ENCODE measurements around the gene WDR1. TPM values are rescaled to one million over a fixed set of nuclear protein-coding genes. Genes with fewer than 3 reads are reported as not detected.

WDR1 gene
- total RNA-seq, 2 experiments from 2014 or later: 197 to 198 TPM

DNA sequence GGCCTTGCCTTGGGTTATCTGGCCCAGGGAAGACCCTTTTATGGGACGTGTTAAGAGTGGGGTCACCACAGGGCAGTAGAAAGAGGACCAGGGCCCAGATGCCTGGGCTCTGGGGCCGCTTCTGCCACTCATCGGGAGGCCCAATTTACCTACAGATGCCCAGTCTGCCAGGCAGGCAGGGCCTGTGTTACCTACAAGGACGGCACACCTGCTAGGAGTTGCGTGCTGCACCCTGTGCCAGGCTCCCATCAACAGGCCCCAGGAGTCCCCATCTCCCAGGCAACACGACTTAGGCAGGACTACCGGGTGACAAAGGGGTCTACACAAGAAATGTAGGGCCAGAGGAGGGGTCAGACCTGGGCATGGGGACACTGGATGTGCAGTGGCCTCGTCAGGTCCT is 34.6 kb downstream of the WDR1 start:
- TF ChIP-seq, protein P1, sequence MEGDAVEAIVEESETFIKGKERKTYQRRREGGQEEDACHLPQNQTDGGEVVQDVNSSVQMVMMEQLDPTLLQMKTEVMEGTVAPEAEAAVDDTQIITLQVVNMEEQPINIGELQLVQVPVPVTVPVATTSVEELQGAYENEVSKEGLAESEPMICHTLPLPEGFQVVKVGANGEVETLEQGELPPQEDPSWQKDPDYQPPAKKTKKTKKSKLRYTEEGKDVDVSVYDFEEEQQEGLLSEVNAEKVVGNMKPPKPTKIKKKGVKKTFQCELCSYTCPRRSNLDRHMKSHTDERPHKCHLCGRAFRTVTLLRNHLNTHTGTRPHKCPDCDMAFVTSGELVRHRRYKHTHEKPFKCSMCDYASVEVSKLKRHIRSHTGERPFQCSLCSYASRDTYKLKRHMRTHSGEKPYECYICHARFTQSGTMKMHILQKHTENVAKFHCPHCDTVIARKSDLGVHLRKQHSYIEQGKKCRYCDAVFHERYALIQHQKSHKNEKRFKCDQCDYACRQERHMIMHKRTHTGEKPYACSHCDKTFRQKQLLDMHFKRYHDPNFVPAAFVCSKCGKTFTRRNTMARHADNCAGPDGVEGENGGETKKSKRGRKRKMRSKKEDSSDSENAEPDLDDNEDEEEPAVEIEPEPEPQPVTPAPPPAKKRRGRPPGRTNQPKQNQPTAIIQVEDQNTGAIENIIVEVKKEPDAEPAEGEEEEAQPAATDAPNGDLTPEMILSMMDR (IDR thresholded peaks at IDR 0.05): no peak
- POLR2A ChIA-PET: interaction anchor here (1.0 kb wide), 1 partner anchor 8 kb away, joined by 3 read pairs; no protein-coding TSS in a partner anchor
- H3K36me3 ChIP-seq (ENCODE audit: insufficient read depth, low read length): peaks cover 99% of the 10 kb centered on the region
- no peaks in the 10 kb centered on the region for H3K4me1 ChIP-seq (ENCODE audit: insufficient read depth, low read length)
- Mint-ChIP-seq H3K4me3 (no peak overlapping the region), H3K4me1 (ENCODE audit: low read depth) (no peaks in the 10 kb centered on the region), H3K36me3 (ENCODE audit: low read depth) (peaks cover 98% of the 10 kb centered on the region), H3K9me3 (no peaks in the 10 kb centered on the region), H3K27me3 (no peaks in the 10 kb centered on the region), H3K27ac (peak overlapping the region; percentile 30)
- no peak overlapping the region for H3K4me3 ChIP-seq (ENCODE audit: low read length)
- CTCF ChIA-PET: no interaction called here
- ATAC-seq (ENCODE audit: poor library complexity) (no peak), DNase-seq (peak in 2 of 14 experiments; percentile 4 to 23)
- H3K9me3 ChIP-seq (ENCODE audit: control insufficient read depth in 1 of 2, insufficient read depth in 1 of 2, low read length in 2 of 2): no peaks in the 10 kb centered on the region
- intact Hi-C loops (cut with DNase I, micrococcal nuclease): no loop called here
- H3K27ac ChIP-seq (ENCODE audit: low read depth in 1 of 2, low read length in 2 of 2): peak overlapping the region in 1 of 2 donors; percentile 42
- no peaks in the 10 kb centered on the region for H3K27me3 ChIP-seq (ENCODE audit: control insufficient read depth in 1 of 2, insufficient read depth in 2 of 2, low read length in 2 of 2)

DNA sequence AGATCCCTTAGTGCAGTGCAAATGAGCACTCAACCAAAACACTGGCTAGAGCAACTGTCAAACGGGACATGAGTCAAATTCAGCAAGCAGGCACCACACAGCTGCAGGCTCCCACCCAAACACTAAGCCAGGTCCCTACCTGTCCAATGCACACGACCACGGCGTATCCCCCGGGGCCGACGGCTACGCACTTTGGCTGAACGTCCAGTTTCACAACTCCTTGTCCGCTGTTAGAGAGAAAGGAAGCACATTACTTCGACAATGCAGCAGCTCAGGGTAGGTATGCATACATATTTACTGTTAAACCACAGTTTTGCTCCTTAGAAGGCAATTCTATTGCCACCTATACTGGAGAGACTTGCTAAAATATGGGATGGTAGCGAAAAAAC is 35.4 kb downstream of the WDR1 start:
- Mint-ChIP-seq H3K4me1 (ENCODE audit: low read depth) (no peaks in the 10 kb centered on the region), H3K36me3 (ENCODE audit: low read depth) (peaks cover 98% of the 10 kb centered on the region), H3K4me3 (no peak overlapping the region), H3K27ac (peak overlapping the region; percentile 49), H3K9me3 (no peaks in the 10 kb centered on the region), H3K27me3 (no peaks in the 10 kb centered on the region)
- intact Hi-C loops (cut with DNase I, micrococcal nuclease): no loop called here
- ATAC-seq (ENCODE audit: poor library complexity): no peak
- H3K4me1 ChIP-seq (ENCODE audit: insufficient read depth, low read length): no peaks in the 10 kb centered on the region
- H3K9me3 ChIP-seq (ENCODE audit: control insufficient read depth in 1 of 2, insufficient read depth in 1 of 2, low read length in 2 of 2): no peaks in the 10 kb centered on the region
- DNase-seq: no peak
- ChIA-PET CTCF (no interaction called here), POLR2A (no interaction called here)
- H3K36me3 ChIP-seq (ENCODE audit: insufficient read depth, low read length): peaks cover 99% of the 10 kb centered on the region
- H3K27ac ChIP-seq (ENCODE audit: low read depth in 1 of 2, low read length in 2 of 2): no peak overlapping the region
- no peaks in the 10 kb centered on the region for H3K27me3 ChIP-seq (ENCODE audit: control insufficient read depth in 1 of 2, insufficient read depth in 2 of 2, low read length in 2 of 2)
- H3K4me3 ChIP-seq (ENCODE audit: low read length): no peak overlapping the region
- TF ChIP-seq, protein P1 (IDR thresholded peaks at IDR 0.05): no peak

DNA sequence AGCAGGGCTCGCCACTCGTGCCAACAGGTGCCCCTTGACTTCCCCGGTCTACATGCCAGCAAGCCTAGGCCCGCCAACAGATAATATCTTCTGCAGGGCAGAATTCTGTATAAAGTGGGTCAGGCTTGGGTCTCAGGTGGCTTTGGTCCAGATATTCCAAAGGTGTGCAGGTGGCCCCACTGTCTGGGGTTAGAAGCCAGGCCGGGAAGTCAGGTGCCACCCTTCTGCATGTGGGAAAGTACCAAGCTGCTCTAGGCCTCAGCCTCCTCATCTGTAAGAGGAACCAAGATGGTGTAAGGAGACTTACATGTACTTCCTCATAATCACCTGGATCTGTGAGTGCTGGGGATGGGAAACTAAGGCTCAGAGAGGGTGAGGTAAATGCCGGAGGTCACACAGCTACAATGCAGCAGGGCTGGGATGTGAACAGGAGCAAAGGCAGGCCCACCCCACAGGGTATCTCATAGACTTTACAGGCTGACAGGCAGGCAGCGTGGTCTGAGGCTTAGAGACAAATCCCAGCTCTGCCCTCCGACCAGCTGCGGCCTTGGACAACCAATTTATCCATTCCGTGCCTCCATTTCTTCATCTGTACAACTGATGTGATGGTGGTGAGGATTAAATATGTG is 35.9 kb downstream of the WDR1 start:
- Mint-ChIP-seq H3K36me3 (ENCODE audit: low read depth) (peaks cover 98% of the 10 kb centered on the region), H3K27me3 (no peaks in the 10 kb centered on the region), H3K4me3 (no peak overlapping the region), H3K9me3 (no peaks in the 10 kb centered on the region), H3K27ac (peak overlapping the region; percentile 49), H3K4me1 (ENCODE audit: low read depth) (no peaks in the 10 kb centered on the region)
- intact Hi-C loops (cut with DNase I, micrococcal nuclease): no loop called here
- Histone ChIP-seq H3K4me3 (ENCODE audit: low read length) (no peak overlapping the region), H3K4me1 (ENCODE audit: insufficient read depth, low read length) (no peaks in the 10 kb centered on the region), H3K27me3 (ENCODE audit: control insufficient read depth in 1 of 2, insufficient read depth in 2 of 2, low read length in 2 of 2) (no peaks in the 10 kb centered on the region), H3K27ac (ENCODE audit: low read depth in 1 of 2, low read length in 2 of 2) (no peak overlapping the region), H3K36me3 (ENCODE audit: insufficient read depth, low read length) (peaks cover 99% of the 10 kb centered on the region), H3K9me3 (ENCODE audit: control insufficient read depth in 1 of 2, insufficient read depth in 1 of 2, low read length in 2 of 2) (no peaks in the 10 kb centered on the region)
- peak in 1 of 14 experiments; percentile 5 for DNase-seq
- CTCF ChIA-PET: no interaction called here
- no peak for ATAC-seq (ENCODE audit: poor library complexity)
- TF ChIP-seq, protein P1 (IDR thresholded peaks at IDR 0.05): no peak
- POLR2A ChIA-PET: interaction anchor here (0.9 kb wide), 1 partner anchor 42 kb away, joined by 3 read pairs; no protein-coding TSS in a partner anchor

Data from CD4-positive, alpha-beta T cell (primary cell).